Naive thymus-derived CD4-positive, alpha-beta T cell (primary cell): ENCODE measurements around the gene GALNT12. TPM values are rescaled to one million over a fixed set of nuclear protein-coding genes. Genes with fewer than 3 reads are reported as not detected.

Experiments
- ATAC-seq: fragments of 150-1000 bp; cut with Tn5 transposase; 2 replicates; pipeline ENCODE4 v1.10.0; 2021; ENCODE audit warnings: mild to moderate bottlenecking, moderate library complexity
- CTCF ChIA-PET: fragments of 350-600 bp; sonication (Branson Sonifier 250); formaldehyde crosslinking; loops from one replicate; lab custom pipeline; 2021; ENCODE audit warnings: antibody characterized with exemption; lab: Charles Lee
- POLR2A ChIA-PET: fragments of 350-600 bp; sonication (Branson Sonifier 250); formaldehyde crosslinking; loops from one replicate; lab custom pipeline; 2021; ENCODE audit warnings: antibody characterized with exemption, inconsistent platforms; lab: Charles Lee
- DNase-seq, 9 donors: peaks; one replicate each; pipeline versions ENCODE4 v3.0.0 to v3.0.0-alpha.2; 2020 to 2022; ENCODE audit warnings: mixed read lengths in 1 of 9
- H3K27ac ChIP-seq: one replicate; pipeline ENCODE4 v1.7.0; 2013; ENCODE audit warnings: mild to moderate bottlenecking, low read depth, low read length, moderate library complexity
- H3K27me3 ChIP-seq, 2 donors: one replicate each; pipeline ENCODE4 v1.7.0; 2013; ENCODE audit warnings: low read length in 2 of 2, mild to moderate bottlenecking in 2 of 2, moderate library complexity in 2 of 2; ENCODE audit not compliant: control insufficient read depth in 2 of 2, insufficient read depth in 2 of 2
- H3K36me3 ChIP-seq, 3 experiments: 1 replicate in 2 of 3; 2 replicates in 1 of 3; pipeline ENCODE4 v1.7.0; 2013; ENCODE audit warnings: low read length in 3 of 3, mild to moderate bottlenecking in 3 of 3, moderate library complexity in 1 of 3; ENCODE audit not compliant: insufficient read depth in 3 of 3, control insufficient read depth in 2 of 3
- H3K4me1 ChIP-seq, 2 donors: one replicate each; pipeline ENCODE4 v1.7.0; 2013; ENCODE audit warnings: low read length in 2 of 2, mild to moderate bottlenecking in 2 of 2, moderate library complexity in 1 of 2; ENCODE audit not compliant: control insufficient read depth in 2 of 2, insufficient read depth in 2 of 2
- H3K4me3 ChIP-seq: 2 replicates; pipeline ENCODE4 v1.7.0; 2013; ENCODE audit warnings: mild to moderate bottlenecking, low read length
- H3K9me3 ChIP-seq, 3 experiments: 1 replicate in 2 of 3; 2 replicates in 1 of 3; pipeline ENCODE4 v1.7.0; 2013; ENCODE audit warnings: low read length in 3 of 3; ENCODE audit not compliant: control insufficient read depth in 2 of 3
- H3K27ac Mint-ChIP-seq, 9 donors: one replicate each; pipeline ENCODE4 v1.8.0; 2020 to 2022; ENCODE audit warnings: mixed read lengths in 9 of 9, mild to moderate bottlenecking in 8 of 9, moderate library complexity in 5 of 9, inconsistent platforms in 2 of 9
- H3K27me3 Mint-ChIP-seq, 5 donors: one replicate each; pipeline ENCODE4 v1.8.0; 2021 to 2022; ENCODE audit warnings: mixed read lengths in 5 of 5, mild to moderate bottlenecking in 1 of 5
- H3K36me3 Mint-ChIP-seq, 5 donors: one replicate each; pipeline ENCODE4 v1.8.0; 2020 to 2022; ENCODE audit warnings: mixed read lengths in 5 of 5, mild to moderate bottlenecking in 3 of 5, inconsistent platforms in 1 of 5
- H3K4me1 Mint-ChIP-seq, 7 donors: one replicate each; pipeline ENCODE4 v1.8.0; 2020 to 2022; ENCODE audit warnings: mixed read lengths in 7 of 7, mild to moderate bottlenecking in 3 of 7, inconsistent platforms in 1 of 7
- H3K4me3 Mint-ChIP-seq, 10 donors: one replicate each; pipeline ENCODE4 v1.8.0; 2020 to 2022; ENCODE audit warnings: mild to moderate bottlenecking in 10 of 10, mixed read lengths in 10 of 10, moderate library complexity in 6 of 10, inconsistent platforms in 2 of 10
- H3K9me3 Mint-ChIP-seq, 11 donors: one replicate each; pipeline ENCODE4 v1.8.0; 2020 to 2022; ENCODE audit warnings: mixed read lengths in 11 of 11, mild to moderate bottlenecking in 4 of 11, inconsistent platforms in 1 of 11, moderate library complexity in 1 of 11
- intact Hi-C, 2 donors: fragments of 100-400 bp; cut with micrococcal nuclease; formaldehyde crosslinking; loops; one replicate each; pipeline ENCODE4 v1.15.1; 2023
- polyA plus RNA-seq, 2 donors: library from polyadenylated mRNA; unstranded; fragments of 300-500 nt; fragmentation: Illumina TruSeq; gene quantifications; one replicate each; pipeline ENCODE4 v1.2.3, GENCODE V29; 2021
- total RNA-seq, 6 experiments: library from RNA in 5 of 6; stranded (reverse) in 5 of 6; gene quantifications; 1 replicate in 5 of 6; 2 replicates in 1 of 6; pipeline ENCODE4 v1.2.3 and lab custom pipeline; 2021 to 2026

GALNT12 gene
- total and polyA plus RNA-seq, 7 experiments from 2014 or later = 3.1 to 14.3 (median 10.1) TPM

GRCh38 chr9:98869866-98870265 lies 62.4 kb downstream of the GALNT12 start:
- peaks cover 0 to 13% (median 2%) of the 10 kb centered on the region in 5 donors for H3K27me3 Mint-ChIP-seq
- Histone ChIP-seq H3K4me3 (no peak overlapping the region), H3K27me3 (no peaks in the 10 kb centered on the region), H3K9me3 (no peaks in the 10 kb centered on the region), H3K27ac (no peak overlapping the region), H3K4me1 (no peaks in the 10 kb centered on the region), H3K36me3 (no peaks in the 10 kb centered on the region)
- peaks cover 0 to 4% (median 0%) of the 10 kb centered on the region in 5 donors for H3K36me3 Mint-ChIP-seq
- no peak overlapping the region for H3K4me3 Mint-ChIP-seq
- CTCF ChIA-PET = no interaction called here
- ATAC-seq (no peak), DNase-seq (no peak)
- H3K9me3 Mint-ChIP-seq = peaks cover 0 to 4% (median 0%) of the 10 kb centered on the region in 11 donors
- H3K27ac Mint-ChIP-seq = no peak overlapping the region
- POLR2A ChIA-PET = no interaction called here
- intact Hi-C loops = no loop called here
- peaks cover 0 to 10% (median 0%) of the 10 kb centered on the region in 7 donors for H3K4me1 Mint-ChIP-seq

- peaks cover 0 to 10% (median 0%) of the 10 kb centered on the region in 7 donors for H3K4me1 Mint-ChIP-seq
- intact Hi-C loops = no loop called here
- Histone ChIP-seq H3K36me3 (no peaks in the 10 kb centered on the region), H3K9me3 (no peaks in the 10 kb centered on the region), H3K4me1 (no peaks in the 10 kb centered on the region), H3K27ac (no peak overlapping the region), H3K27me3 (no peaks in the 10 kb centered on the region), H3K4me3 (no peak overlapping the region)
- H3K27ac Mint-ChIP-seq = no peak overlapping the region
- POLR2A ChIA-PET = no interaction called here
- H3K27me3 Mint-ChIP-seq = peaks cover 0 to 13% (median 2%) of the 10 kb centered on the region in 5 donors
- no peak overlapping the region for H3K4me3 Mint-ChIP-seq
- peaks cover 0 to 4% (median 0%) of the 10 kb centered on the region in 11 donors for H3K9me3 Mint-ChIP-seq
- CTCF ChIA-PET = no interaction called here
- no peak for DNase-seq
- peaks cover 0 to 7% (median 0%) of the 10 kb centered on the region in 5 donors for H3K36me3 Mint-ChIP-seq
- no peak for ATAC-seq
Observed at GRCh38 chr9:98870782-98871557, 63.5 kb downstream of the GALNT12 start.

GRCh38 chr9:98871558-98872065 lies 64.1 kb downstream of the GALNT12 start:
- Histone ChIP-seq H3K27me3 (no peaks in the 10 kb centered on the region), H3K36me3 (no peaks in the 10 kb centered on the region), H3K4me1 (no peaks in the 10 kb centered on the region), H3K4me3 (no peak overlapping the region), H3K27ac (no peak overlapping the region), H3K9me3 (no peaks in the 10 kb centered on the region)
- Mint-ChIP-seq H3K4me1 (peaks cover 0 to 10% (median 0%) of the 10 kb centered on the region in 7 donors), H3K27me3 (peaks cover 0 to 13% (median 2%) of the 10 kb centered on the region in 5 donors), H3K9me3 (peaks cover 0 to 4% (median 0%) of the 10 kb centered on the region in 11 donors), H3K36me3 (peaks cover 0 to 7% (median 0%) of the 10 kb centered on the region in 5 donors), H3K27ac (peak overlapping the region in 1 of 9 donors; percentile 28), H3K4me3 (no peak overlapping the region)
- no peak for DNase-seq
- no peak for ATAC-seq
- ChIA-PET CTCF (no interaction called here), POLR2A (no interaction called here)
- intact Hi-C loops = no loop called here

- peaks cover 0 to 7% (median 0%) of the 10 kb centered on the region in 5 donors for H3K36me3 Mint-ChIP-seq
- peak overlapping the region in 1 of 9 donors; percentile 57 for H3K27ac Mint-ChIP-seq
- no peak for DNase-seq
- peaks cover 0 to 18% (median 7%) of the 10 kb centered on the region in 5 donors for H3K27me3 Mint-ChIP-seq
- intact Hi-C loops = no loop called here
- no peaks in the 10 kb centered on the region for H3K9me3 ChIP-seq
- no peaks in the 10 kb centered on the region for H3K36me3 ChIP-seq
- H3K4me1 ChIP-seq = no peaks in the 10 kb centered on the region
- H3K4me1 Mint-ChIP-seq = peaks cover 0 to 3% (median 0%) of the 10 kb centered on the region in 7 donors
- ATAC-seq = no peak
- no peak overlapping the region for H3K27ac ChIP-seq
- H3K9me3 Mint-ChIP-seq = peaks cover 0 to 4% (median 0%) of the 10 kb centered on the region in 11 donors
- POLR2A ChIA-PET = no interaction called here
- H3K27me3 ChIP-seq = no peaks in the 10 kb centered on the region
- CTCF ChIA-PET = no interaction called here
- H3K4me3 ChIP-seq = no peak overlapping the region
- no peak overlapping the region for H3K4me3 Mint-ChIP-seq
Observed at GRCh38 chr9:98873526-98873925, 66.1 kb downstream of the GALNT12 start.

GRCh38 chr9:98873951-98874371 lies 66.5 kb downstream of the GALNT12 start:
- Mint-ChIP-seq H3K9me3 (peaks cover 0 to 4% (median 0%) of the 10 kb centered on the region in 11 donors), H3K4me1 (peaks cover 0 to 3% (median 0%) of the 10 kb centered on the region in 7 donors), H3K27ac (peak overlapping the region in 1 of 9 donors; percentile 57), H3K27me3 (peaks cover 0 to 20% (median 9%) of the 10 kb centered on the region in 5 donors), H3K36me3 (peaks cover 0 to 7% (median 0%) of the 10 kb centered on the region in 5 donors), H3K4me3 (no peak overlapping the region)
- CTCF ChIA-PET = no interaction called here
- intact Hi-C loops = no loop called here
- Histone ChIP-seq H3K4me1 (no peaks in the 10 kb centered on the region), H3K27me3 (no peaks in the 10 kb centered on the region), H3K4me3 (no peak overlapping the region), H3K27ac (no peak overlapping the region), H3K36me3 (no peaks in the 10 kb centered on the region), H3K9me3 (no peaks in the 10 kb centered on the region)
- ATAC-seq (no peak), DNase-seq (no peak)
- POLR2A ChIA-PET = no interaction called here

GRCh38 chr9:98874721-98875255 lies 67.3 kb downstream of the GALNT12 start:
- DNase-seq (no peak), ATAC-seq (no peak)
- H3K4me3 Mint-ChIP-seq = no peak overlapping the region
- Histone ChIP-seq H3K4me3 (no peak overlapping the region), H3K27me3 (no peaks in the 10 kb centered on the region), H3K9me3 (no peaks in the 10 kb centered on the region), H3K4me1 (no peaks in the 10 kb centered on the region), H3K36me3 (no peaks in the 10 kb centered on the region), H3K27ac (no peak overlapping the region)
- CTCF ChIA-PET = no interaction called here
- peaks cover 0 to 3% (median 0%) of the 10 kb centered on the region in 7 donors for H3K4me1 Mint-ChIP-seq
- no peak overlapping the region for H3K27ac Mint-ChIP-seq
- intact Hi-C loops = no loop called here
- peaks cover 0 to 25% (median 12%) of the 10 kb centered on the region in 5 donors for H3K27me3 Mint-ChIP-seq
- peaks cover 0 to 4% (median 0%) of the 10 kb centered on the region in 11 donors for H3K9me3 Mint-ChIP-seq
- POLR2A ChIA-PET = no interaction called here
- H3K36me3 Mint-ChIP-seq = peaks cover 0 to 7% (median 0%) of the 10 kb centered on the region in 5 donors
